GM12878 (cell line): ENCODE measurements around the gene STARD13. TPM values are rescaled to one million over a fixed set of nuclear protein-coding genes. Genes with fewer than 3 reads are reported as not detected.

ENCODE experiments used
- ATAC-seq: fragments of 200-7000 bp; cut with Tn5 transposase; 3 replicates; pipeline ENCODE4 v1.9.1; 2020; ENCODE audit warnings: mild to moderate bottlenecking, moderate library complexity
- BruUV-seq: library from RNA; stranded (reverse); fragments of 400-500 nt; replicated peaks from 2 replicates; lab custom pipeline; 2021; lab: Mats Ljungman, UMichigan
- CTCF ChIA-PET: fragments of 300-600 bp; sonication (Branson Sonifier 250); formaldehyde crosslinking; extraction: SDS; loops from one replicate; lab custom pipeline; 2021; ENCODE audit warnings: inconsistent platforms; lab: Yijun Ruan, JAX
- POLR2A ChIA-PET: fragments of 350-600 bp; formaldehyde crosslinking; extraction: SDS; loops from one replicate; lab custom pipeline; 2021; ENCODE audit warnings: inconsistent platforms; lab: Charles Lee
- RAD21 ChIA-PET: fragments of 300-600 bp; sonication (Branson Sonifier 250); formaldehyde crosslinking; loops from one replicate; lab custom pipeline; 2023; ENCODE audit warnings: antibody characterized with exemption; ENCODE audit not compliant: unreplicated experiment; lab: Charles Lee
- SMC1A ChIA-PET: fragments of 300-600 bp; sonication (Branson Sonifier 250); formaldehyde crosslinking; loops from one replicate; lab custom pipeline; 2023; ENCODE audit not compliant: unreplicated experiment, uncharacterized antibody; lab: Charles Lee
- DNase-seq: peaks from one replicate; pipeline ENCODE4 v3.0.0-alpha.2; 2011; ENCODE audit warnings: low read depth, low spot score
- FAIRE-seq: peaks from 3 replicates; lab custom pipeline; 2011; peaks lifted over from hg19 to GRCh38; lab: Jason Lieb, UNC
- H2AFZ ChIP-seq: 2 replicates; pipeline ENCODE4 v1.6.0; 2011; ENCODE audit warnings: low read depth, low read length, control low read depth; ENCODE audit not compliant: control insufficient read depth
- H3K27ac ChIP-seq: 2 replicates; pipeline ENCODE4 v1.5.1; 2011; ENCODE audit warnings: control low read depth; ENCODE audit not compliant: control insufficient read depth, insufficient read depth
- H3K27me3 ChIP-seq, 2 experiments: replicated peaks in 1 of 2; 2 replicates each; pipeline versions ENCODE4 v1.6.0 to v1.6.1; 2011; ENCODE audit warnings: low read length in 1 of 2; ENCODE audit not compliant: control insufficient read depth in 2 of 2, insufficient read depth in 2 of 2
- H3K36me3 ChIP-seq, 2 experiments: 2 replicates each; pipeline ENCODE4 v1.5.1; 2011; ENCODE audit warnings: low read length in 1 of 2; ENCODE audit not compliant: control insufficient read depth in 2 of 2, insufficient read depth in 2 of 2
- H3K4me1 ChIP-seq: 2 replicates; pipeline ENCODE4 v1.6.1; 2011; ENCODE audit warnings: mild to moderate bottlenecking, low read length, moderate library complexity, mixed read lengths; ENCODE audit not compliant: control insufficient read depth, insufficient read depth
- H3K4me2 ChIP-seq: 2 replicates; pipeline ENCODE4 v1.6.0; 2011; ENCODE audit warnings: control low read depth; ENCODE audit not compliant: control insufficient read depth, insufficient read depth
- H3K4me3 ChIP-seq: fragments of 200-600 bp; sonication (generic); 2 replicates; pipeline ENCODE4 v1.5.1; 2016
- H3K79me2 ChIP-seq: 2 replicates; pipeline ENCODE4 v1.6.0; 2011; ENCODE audit warnings: low read length; ENCODE audit not compliant: control insufficient read depth, insufficient read depth
- H3K9ac ChIP-seq: 2 replicates; pipeline ENCODE4 v1.8.0; 2011; ENCODE audit warnings: low read length, control low read depth, mixed read lengths; ENCODE audit not compliant: control insufficient read depth, insufficient read depth
- H3K9me3 ChIP-seq: replicated peaks from 3 replicates; pipeline ENCODE4 v1.5.1; 2011; ENCODE audit warnings: mild to moderate bottlenecking, low read length; ENCODE audit not compliant: control insufficient read depth, insufficient read depth
- H4K20me1 ChIP-seq: 2 replicates; pipeline ENCODE4 v1.6.0; 2011; ENCODE audit not compliant: control insufficient read depth, insufficient read depth
- CEBPB ChIP-seq, 2 experiments: fragments of 150-350 bp in 1 of 2; IDR thresholded peaks; 2 replicates each; pipeline ENCODE4 v1.6.1; 2012 to 2014; ENCODE audit warnings: low read depth in 2 of 2, low read length in 2 of 2, borderline replicate concordance in 1 of 2, inconsistent platforms in 1 of 2
- EP300 ChIP-seq, 2 experiments: fragments of 150-350 bp in 1 of 2; IDR thresholded peaks; 2 replicates each; pipeline ENCODE4 v1.6.1; 2011 to 2012; ENCODE audit warnings: low read depth in 2 of 2, low read length in 2 of 2, borderline replicate concordance in 1 of 2, improper control_type of control experiment in 1 of 2, inconsistent platforms in 1 of 2; ENCODE audit not compliant: control insufficient read depth in 1 of 2
- GABPA ChIP-seq: IDR thresholded peaks from 2 replicates; pipeline ENCODE4 v1.6.1; 2014; ENCODE audit warnings: antibody characterized with exemption, low read depth, mild to moderate bottlenecking, inconsistent platforms
- MAX ChIP-seq: IDR thresholded peaks from 2 replicates; pipeline ENCODE4 v1.6.1; 2012; ENCODE audit warnings: low read depth, low read length, improper control_type of control experiment
- MTA2 ChIP-seq: fragments of 450-650 bp; IDR thresholded peaks from 2 replicates; pipeline ENCODE4 v1.6.1; 2016; ENCODE audit warnings: low read depth, mild to moderate bottlenecking, moderate library complexity
- NFIC ChIP-seq: IDR thresholded peaks from 2 replicates; pipeline ENCODE4 v1.6.1; 2012; ENCODE audit warnings: low read depth, mild to moderate bottlenecking, inconsistent platforms, low read length, moderate library complexity
- POU2F2 ChIP-seq: IDR thresholded peaks from 3 replicates; pipeline ENCODE4 v1.6.1; 2011; ENCODE audit warnings: low read depth, mild to moderate bottlenecking, low read length, borderline replicate concordance
- SP1 ChIP-seq: IDR thresholded peaks from one replicate; pipeline ENCODE4 v1.6.1; 2011; ENCODE audit warnings: low read depth, low read length
- SRF ChIP-seq, 2 experiments: IDR thresholded peaks; 2 replicates each; pipeline ENCODE4 v1.6.1; 2011; ENCODE audit warnings: low read depth in 2 of 2, low read length in 2 of 2, mild to moderate bottlenecking in 1 of 2, moderate library complexity in 1 of 2
- TAF1 ChIP-seq: IDR thresholded peaks from 2 replicates; pipeline ENCODE4 v1.6.1; 2011; ENCODE audit warnings: mild to moderate bottlenecking, low read depth, low read length, borderline replicate concordance
- WGBS: methylation state at CpG from one replicate; pipeline ENCODE4 v1.1.6; 2016; ENCODE audit warnings: low lambda C conversion rate; ENCODE audit not compliant: insufficient replicate concordance, insufficient coverage; ENCODE audit errors: missing lambda C conversion rate; 5-methylcytosine and 5-hydroxymethylcytosine counted together
- in situ Hi-C: fragments of 300-500 bp; cut with MboI; formaldehyde crosslinking; loops from 9 replicates; pipeline ENCODE4 v1.14.3; 2018; ENCODE audit warnings: mixed read lengths
- intact Hi-C: fragments of 100-400 bp; cut with micrococcal nuclease; formaldehyde crosslinking; loops from one replicate; pipeline ENCODE4 v1.14.2; 2022; ENCODE audit not compliant: unreplicated experiment
- polyA plus RNA-seq, 11 experiments: library from polyadenylated mRNA; depleted of rRNA in 4 of 11; unstranded in 6 of 11; stranded (reverse) in 5 of 11; fragments of >200 nt; fragmentation: Nextera tagmentation in 4 of 11; fragmentation: Illumina TruSeq in 1 of 11; extraction: Ambion mirVana in 4 of 11; extraction: Trizol in 1 of 11; gene quantifications; 1 replicate in 1 of 11; 2 replicates in 10 of 11; pipeline versions ENCODE4 v1.2.1 to v1.2.3, GENCODE V29; 2011 to 2016; ENCODE audit warnings: inconsistent platforms in 2 of 11, missing spikeins in 2 of 11, low read depth in 1 of 11
- total RNA-seq, 4 experiments: library from RNA; depleted of rRNA in 3 of 4; stranded (reverse); fragments of >200 nt in 3 of 4; fragmentation: Illumina TruSeq in 1 of 4; extraction: Trizol in 1 of 4; gene quantifications; 2 replicates each; pipeline versions ENCODE4 v1.2.1 to v1.2.3, GENCODE V29; 2013 to 2021

STARD13 gene
- total and polyA plus RNA-seq, 10 of the 15 experiments (the other 5 are each of a cell fraction or from before 2014, with no cell fraction given) = 4.0 to 41.6 (median 10.1) TPM

- TF ChIP-seq MAX (no peak), SRF (IDR thresholded peaks at IDR 0.05; ENCODE audit: low read depth in 2 of 2, low read length in 2 of 2) (no peak), GABPA (no peak), POU2F2 (no peak), NFIC (no peak), EP300 (IDR thresholded peaks at IDR 0.05; ENCODE audit: borderline replicate concordance in 1 of 2, control insufficient read depth in 1 of 2, low read depth in 2 of 2, low read length in 2 of 2) (no peak), TAF1 (no peak), SP1 (no peak)
- TF ChIP-seq, all 136 proteins: peak for 0
These were observed 205.6 kb downstream of the STARD13 start (continued) for GRCh38 chr13:33079960-33080359.

GRCh38 chr13:33078263-33078662 is 207.3 kb downstream of the STARD13 start:
- no peaks in the 10 kb centered on the region for H3K27me3 ChIP-seq
- ChIA-PET POLR2A (no interaction called here), RAD21 (no interaction called here), CTCF (no interaction called here), SMC1A (interaction anchor here (0.6 to 3.6 kb wide), 6 partner anchors 9 to 92 kb away, joined by 3 to 17 read pairs (median 3); no protein-coding TSS in a partner anchor)
- H3K9ac ChIP-seq = no peak overlapping the region; the same call in 1 of the 2 replicates
- H4K20me1 ChIP-seq = no peaks in the 10 kb centered on the region
- H2AFZ ChIP-seq = no peak overlapping the region
- no peaks in the 10 kb centered on the region for H3K9me3 ChIP-seq
- no peak for ATAC-seq
- peaks cover 5% of the 10 kb centered on the region for H3K4me1 ChIP-seq
- no peaks in the 10 kb centered on the region for H3K79me2 ChIP-seq
- no TSS peak for BruUV-seq
- no peak overlapping the region for H3K4me3 ChIP-seq
- 69% methylated on average over 3 of the region's 3 CpGs for WGBS
- intact Hi-C loops = no loop called here
- H3K4me2 ChIP-seq = no peak overlapping the region
- TF ChIP-seq MTA2 (no peak), CEBPB (IDR thresholded peaks at IDR 0.05; ENCODE audit: borderline replicate concordance in 1 of 2, low read depth in 2 of 2, low read length in 2 of 2) (no peak)
- H3K27ac ChIP-seq = no peak overlapping the region
- in situ Hi-C loops = no loop called here
- no peaks in the 10 kb centered on the region for H3K36me3 ChIP-seq
- no peak for DNase-seq
- FAIRE-seq = no peak
